ENCODE results near the gene KCNK16.

The KCNK16 gene

DNA sequence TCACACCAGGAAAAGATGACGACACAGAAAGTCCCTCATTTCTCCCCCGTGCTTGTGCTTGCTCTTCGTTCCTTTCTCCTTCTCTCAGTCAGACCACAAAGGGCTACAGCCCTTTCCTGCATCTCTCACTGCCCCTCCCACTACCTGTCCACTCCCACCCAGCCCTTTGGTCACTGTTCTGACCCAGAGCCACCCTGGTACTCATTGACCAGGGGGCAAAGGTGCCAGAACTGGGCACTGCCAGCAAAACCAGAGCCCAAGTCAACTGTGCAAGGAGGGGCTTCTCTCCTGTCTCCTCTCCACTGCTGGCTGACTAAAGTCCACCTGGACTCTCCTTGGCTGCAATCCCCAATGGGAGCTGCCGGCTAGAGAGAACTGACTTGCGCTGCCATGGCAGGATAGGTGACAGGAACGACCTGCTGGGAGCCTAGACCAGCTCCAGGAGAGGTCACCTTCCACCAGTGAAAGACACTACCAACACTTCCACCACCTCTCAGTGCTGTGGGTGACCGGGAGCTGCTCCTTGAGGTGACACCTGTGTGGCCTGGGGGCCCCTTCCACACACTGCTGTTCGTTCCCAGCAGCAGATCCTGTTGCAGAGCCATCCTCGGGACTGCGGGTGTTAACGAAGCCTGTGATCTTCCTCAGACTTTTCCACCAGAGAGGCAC, 41.1 kb downstream of the KCNK16 start:
- no peak for DNase-seq (ENCODE audit: low read depth in 1 of 2, low spot score in 1 of 2)

DNA sequence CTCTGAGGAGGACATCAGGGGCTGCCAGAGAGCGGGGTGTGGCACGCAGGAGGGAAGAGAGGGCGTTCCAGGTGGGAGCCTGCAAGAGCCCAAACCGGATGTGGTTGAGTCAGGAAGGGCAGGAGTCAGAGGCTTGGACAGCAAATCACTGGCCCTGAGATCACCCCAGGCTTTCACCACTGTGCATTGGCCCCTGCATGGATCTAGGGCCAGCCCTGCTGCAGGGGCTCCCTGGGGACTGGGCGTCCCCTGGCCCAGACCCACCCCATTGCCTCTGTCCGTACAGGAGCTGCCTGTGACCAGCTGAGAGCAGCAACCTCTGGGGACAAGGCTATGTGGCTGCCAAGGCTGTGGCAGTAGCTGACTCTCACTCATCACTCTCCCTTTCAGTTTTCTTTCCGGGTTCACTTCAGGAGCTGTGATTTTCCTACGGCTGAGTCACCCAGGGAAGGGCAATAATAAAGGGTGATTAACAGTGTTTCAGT, 42.2 kb downstream of the KCNK16 start:
- DNase-seq (ENCODE audit: low read depth in 1 of 2, low spot score in 1 of 2) = no peak

DNA sequence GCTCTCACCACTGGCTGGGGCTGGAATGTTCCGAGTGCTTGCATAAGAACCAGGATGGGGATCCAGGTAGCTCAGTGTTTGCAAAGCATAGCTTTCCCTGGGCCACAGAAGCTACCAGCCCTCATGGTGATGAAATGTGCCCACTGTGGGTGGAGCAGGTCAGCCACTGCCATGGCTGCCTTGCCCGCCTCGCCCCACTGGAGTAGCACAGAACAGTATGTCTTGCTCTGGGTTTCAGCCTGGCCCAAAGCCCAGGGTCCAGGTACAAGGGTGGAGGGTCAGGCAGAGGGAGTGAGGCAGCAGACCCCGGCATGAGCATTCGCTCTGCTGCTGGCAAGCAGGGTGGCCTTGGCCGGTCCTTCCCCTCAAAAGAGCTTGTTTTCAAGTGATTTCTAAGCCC, 43.0 kb downstream of the KCNK16 start:
- no peak for DNase-seq (ENCODE audit: low read depth in 1 of 2, low spot score in 1 of 2)

DNA sequence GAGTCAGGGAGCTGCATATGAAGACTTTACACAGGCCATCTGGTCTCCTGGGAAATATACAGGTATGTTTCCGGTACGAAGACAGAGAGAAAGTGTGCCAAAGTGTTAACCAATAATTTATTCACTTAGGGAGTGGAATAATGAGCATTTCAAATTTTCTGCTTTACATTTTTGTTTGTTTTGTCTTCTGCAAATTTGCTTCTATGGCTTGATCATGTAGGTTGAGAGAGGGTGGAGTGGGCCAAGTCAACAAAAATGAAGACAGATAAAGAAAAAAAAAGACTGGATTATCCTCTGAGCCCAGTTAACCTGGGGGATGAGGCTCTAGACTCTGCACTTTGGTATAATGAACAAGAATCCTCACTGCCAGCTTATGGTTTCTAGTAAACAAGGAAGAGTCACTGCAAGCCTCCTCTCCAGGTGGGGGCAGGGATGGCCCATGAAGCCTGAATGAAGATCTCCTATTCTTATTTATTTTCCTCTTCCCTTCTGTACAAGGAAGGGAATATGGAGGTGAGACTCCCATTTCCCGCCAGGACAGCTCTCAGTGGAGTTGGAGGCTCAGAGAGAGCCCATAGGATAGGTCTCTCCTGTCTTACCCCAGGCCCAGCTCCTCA, 46.0 kb downstream of the KCNK16 start:
- no peak for DNase-seq (ENCODE audit: low read depth in 1 of 2, low spot score in 1 of 2)

DNA sequence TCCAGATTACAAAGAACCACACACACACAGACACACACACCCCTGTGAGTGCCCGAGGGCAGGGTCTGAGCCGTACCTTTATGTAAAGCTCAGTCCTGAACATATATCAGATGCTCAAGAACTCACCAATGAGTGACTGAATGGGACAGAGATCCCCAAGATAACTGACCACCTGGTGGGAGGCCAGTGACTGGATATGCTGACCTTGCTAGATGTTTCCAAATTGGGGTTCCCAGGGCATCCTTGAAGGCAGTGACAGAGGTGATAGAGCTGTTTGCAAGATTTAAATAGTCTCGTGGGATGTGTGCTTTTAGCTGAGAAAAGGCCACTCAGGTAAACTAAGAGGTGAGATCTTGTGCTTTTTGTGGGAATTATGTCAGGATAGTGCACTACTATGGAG, 47.6 kb downstream of the KCNK16 start:
- no peak for DNase-seq (ENCODE audit: low read depth in 1 of 2, low spot score in 1 of 2)

DNA sequence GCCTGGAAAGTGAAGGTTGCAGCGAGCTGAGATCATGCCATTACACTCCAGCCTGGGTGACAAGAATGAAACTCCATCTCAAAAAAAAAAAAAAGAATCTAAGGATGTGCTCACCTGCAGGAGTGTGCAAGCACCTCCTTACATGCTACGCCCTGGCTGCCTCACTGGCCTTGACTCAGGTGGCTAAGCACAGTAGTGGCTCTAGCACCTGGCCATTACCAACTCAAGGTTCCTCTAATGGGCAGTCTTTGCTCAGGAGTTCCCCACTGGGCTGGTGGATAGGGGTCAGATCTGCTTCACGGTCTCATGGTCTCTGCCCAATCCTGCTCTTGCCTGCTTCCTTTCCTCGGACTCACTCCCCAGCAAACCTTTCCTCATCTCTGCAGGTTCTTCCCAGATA, 48.0 kb downstream of the KCNK16 start:
- no peak for DNase-seq (ENCODE audit: low read depth in 1 of 2, low spot score in 1 of 2)

DNA sequence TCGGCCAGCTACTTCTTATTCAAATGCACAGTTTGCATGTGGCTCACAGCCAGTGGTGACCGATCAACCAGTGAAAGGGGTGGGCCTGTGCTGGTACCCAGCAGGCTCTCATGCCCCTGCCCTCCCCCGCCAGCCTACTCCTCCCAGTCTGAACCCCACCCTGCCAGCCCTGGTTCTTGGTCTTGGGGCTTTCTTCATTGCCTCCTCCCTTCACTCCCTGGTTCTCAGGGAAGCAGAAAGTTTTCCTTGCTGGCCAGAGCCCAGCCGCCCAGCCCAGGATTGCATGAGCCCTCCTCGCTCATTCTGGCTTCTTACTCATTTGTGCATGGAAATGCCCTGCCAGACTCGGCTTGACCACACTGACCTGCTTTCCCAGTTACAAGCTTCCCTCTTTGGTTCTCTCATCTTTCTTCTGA, 49.1 kb downstream of the KCNK16 start:
- no peak for DNase-seq (ENCODE audit: low read depth in 1 of 2, low spot score in 1 of 2)

DNA sequence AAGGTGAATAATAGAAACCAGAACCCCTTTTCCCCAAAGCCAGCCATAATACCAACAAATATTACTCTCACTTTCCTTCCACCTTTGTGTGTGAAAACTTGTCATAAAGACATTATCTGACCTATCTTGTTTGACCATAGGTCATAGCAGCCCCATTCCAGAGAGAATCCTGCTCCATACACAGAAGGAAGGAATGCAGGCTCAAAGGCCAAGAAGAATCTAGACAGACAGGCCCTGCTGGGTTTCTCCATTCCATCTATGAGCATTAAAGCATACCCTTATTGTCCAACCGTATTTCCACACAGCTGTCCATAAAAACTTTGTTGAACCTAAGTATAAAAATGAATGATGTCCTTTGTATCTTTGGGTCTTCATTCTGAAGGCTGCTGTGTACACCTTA, 52.5 kb downstream of the KCNK16 start:
- no peak for DNase-seq (ENCODE audit: low read depth in 1 of 2, low spot score in 1 of 2)

DNA sequence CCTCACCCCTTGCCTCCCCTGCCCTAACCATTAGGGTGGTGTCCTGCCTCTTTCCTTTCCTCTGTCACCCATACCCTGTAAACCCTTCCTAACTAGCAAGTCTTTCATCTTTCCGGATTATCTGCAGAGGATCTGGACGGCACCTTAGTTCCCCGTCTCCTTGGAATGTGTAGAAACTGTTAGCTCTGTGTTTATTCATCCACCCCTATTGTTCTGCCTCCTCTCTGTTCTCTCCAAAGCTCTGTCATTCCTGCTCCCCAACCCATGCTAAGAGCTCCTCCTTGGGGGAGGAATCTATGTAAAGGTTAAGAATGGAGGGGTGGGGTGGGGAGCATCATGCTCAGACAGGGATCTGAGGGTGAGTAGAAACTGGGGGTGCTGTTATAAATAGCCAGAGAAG, 53.8 kb downstream of the KCNK16 start:
- DNase-seq (ENCODE audit: low read depth in 1 of 2, low spot score in 1 of 2) = no peak

DNA sequence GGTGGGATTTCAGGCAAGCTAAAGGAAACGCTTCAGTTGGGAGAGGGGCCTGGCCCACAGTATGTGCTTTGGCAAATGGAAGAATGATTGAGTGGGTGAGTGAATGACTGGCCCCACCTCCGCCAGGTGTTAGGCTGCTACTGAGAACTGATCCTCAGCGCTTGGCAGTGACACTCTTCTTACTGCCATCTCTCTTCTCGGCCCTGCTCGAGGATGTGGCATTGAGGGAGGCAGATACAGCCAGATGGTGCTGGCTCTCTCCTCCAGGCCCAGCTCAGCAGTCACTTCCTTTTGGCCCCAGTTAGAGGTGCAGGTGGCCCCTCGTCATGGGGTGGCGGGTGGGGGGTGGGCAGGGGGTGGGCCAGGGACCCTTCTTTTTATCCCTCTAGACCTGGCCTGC, 54.3 kb downstream of the KCNK16 start:
- no peak for DNase-seq (ENCODE audit: low read depth in 1 of 2, low spot score in 1 of 2)

DNA sequence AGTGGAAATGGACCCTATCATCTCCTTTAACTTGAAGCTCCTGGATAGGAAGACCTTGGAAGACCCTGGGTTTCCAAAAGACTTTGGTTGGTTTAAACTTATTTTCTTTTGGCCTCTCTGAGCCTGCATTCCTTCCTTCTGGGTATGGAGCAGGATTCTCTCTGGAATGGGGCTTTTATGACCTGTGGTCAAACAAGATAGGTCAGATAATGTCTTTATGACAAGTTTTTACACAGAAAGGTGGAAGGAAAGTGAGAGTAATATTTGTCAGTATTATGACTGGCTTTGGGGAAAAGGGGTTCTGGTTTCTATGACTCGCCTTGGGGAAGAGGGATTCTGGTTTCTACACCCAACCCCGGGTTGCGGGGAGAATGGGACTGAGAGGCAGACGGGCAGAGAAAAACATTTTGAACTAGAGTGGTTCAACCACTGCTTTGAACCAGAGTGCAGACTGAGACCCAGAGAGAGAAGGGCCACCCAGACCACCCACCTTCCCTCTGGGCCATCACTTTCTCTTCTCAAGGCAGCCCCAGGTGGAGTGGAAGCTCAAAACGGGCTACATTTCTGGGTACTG, 55.6 kb downstream of the KCNK16 start:
- no peak for DNase-seq (ENCODE audit: low read depth in 1 of 2, low spot score in 1 of 2)

DNA sequence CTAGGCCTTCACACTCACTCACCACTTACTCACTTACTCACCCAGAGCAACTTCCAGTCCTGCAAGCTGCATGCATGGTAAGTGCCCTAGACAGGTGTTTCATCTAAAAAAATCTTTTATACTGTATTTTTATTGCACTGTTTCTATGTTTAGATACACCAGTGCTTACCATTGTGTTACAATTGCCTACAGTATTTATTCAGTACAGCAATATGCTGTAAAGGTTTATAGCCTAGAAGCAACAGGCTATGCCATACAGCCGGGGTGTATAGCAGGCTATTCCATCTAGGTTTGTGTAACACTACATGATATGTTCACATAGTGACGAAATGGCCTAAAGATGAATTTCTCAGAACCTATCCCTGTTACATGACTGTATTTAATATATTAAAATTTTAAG, 56.1 kb downstream of the KCNK16 start:
- no peak for DNase-seq (ENCODE audit: low read depth in 1 of 2, low spot score in 1 of 2)
